ENCODE data around the gene NXPH4.

GRCh38 chr12:57231276-57232021 lies 14.9 kb downstream of the NXPH4 start:
- TF ChIP-seq CTCF (IDR thresholded peaks at IDR 0.05), result no peak
- no peak for TF ChIP-seq EZH2 (IDR thresholded peaks at IDR 0.05; ENCODE audit: borderline replicate concordance, insufficient read depth, low read depth, low read length, poor library complexity, severe bottlenecking)

Data from B cell (primary cell).